ENCODE results near the gene IPMK. TPM values are rescaled to one million over a fixed set of nuclear protein-coding genes. Genes with fewer than 3 reads are reported as not detected.
"Not testable (repeated sequence)": the region's sequence is repeated elsewhere in the genome, so short reads cannot be mapped to it uniquely, and the experiment has no call there.

The IPMK gene
- total and polyA plus RNA-seq, 2 donors (not counting 1 experiment from before 2014, with no cell fraction given) = 3.6 to 6.3 TPM

- Histone ChIP-seq H3K27me3 (ENCODE audit: control insufficient read depth, insufficient read depth, low read length) (no peaks in the 10 kb centered on the region), H2AFZ (ENCODE audit: low read length) (no peak overlapping the region), H3K4me2 (ENCODE audit: extremely low read depth, insufficient read depth, low read length) (no peak overlapping the region), H3K4me3 (replicated peaks in 1 of 4; ENCODE audit: control extremely low read depth in 1 of 4, insufficient read depth in 1 of 4, low read depth in 3 of 4, low read length in 4 of 4) (no peak overlapping the region), H3K79me2 (ENCODE audit: control insufficient read depth, insufficient read depth, low read length) (no peaks in the 10 kb centered on the region), H3K9me3 (ENCODE audit: control insufficient read depth, insufficient read depth, low read depth, low read length) (no peaks in the 10 kb centered on the region), H3K9ac (ENCODE audit: insufficient read depth, low read length) (no peak overlapping the region), H3K4me1 (ENCODE audit: control insufficient read depth, extremely low read depth, insufficient read depth, low read length) (no peaks in the 10 kb centered on the region), H3K36me3 (ENCODE audit: control insufficient read depth, insufficient read depth, low read length) (no peaks in the 10 kb centered on the region), H4K20me1 (ENCODE audit: control insufficient read depth, extremely low read depth, insufficient read depth, low read length) (no peaks in the 10 kb centered on the region), H3K27ac (ENCODE audit: insufficient read depth, low read length) (no peak overlapping the region)
- no peak for TF ChIP-seq EZH2 (IDR thresholded peaks at IDR 0.05; ENCODE audit: low read length, missing control alignments)
- TF ChIP-seq CTCF (conservative IDR thresholded peaks at IDR 0.05 in 1 of 2, IDR thresholded peaks at IDR 0.05 in 1 of 2; ENCODE audit: low read depth in 1 of 2, low read length in 2 of 2) = no peak
- no peak for DNase-seq (ENCODE audit: low read depth in 2 of 2)
These were observed 14.5 kb downstream of the IPMK start for GRCh38 chr10:58253184-58253583.

GRCh38 chr10:58244666-58245065 lies 23.0 kb downstream of the IPMK start:
- H4K20me1 ChIP-seq (ENCODE audit: control insufficient read depth, extremely low read depth, insufficient read depth, low read length) = not testable (repeated sequence)

GRCh38 chr10:58244242-58244641 lies 23.5 kb downstream of the IPMK start:
- H3K27ac ChIP-seq (ENCODE audit: insufficient read depth, low read length); H3K79me2 ChIP-seq (ENCODE audit: control insufficient read depth, insufficient read depth, low read length); H3K4me3 ChIP-seq (replicated peaks in 1 of 4; ENCODE audit: control extremely low read depth in 1 of 4, insufficient read depth in 1 of 4, low read depth in 3 of 4, low read length in 4 of 4); H2AFZ ChIP-seq (ENCODE audit: low read length); H3K4me1 ChIP-seq (ENCODE audit: control insufficient read depth, extremely low read depth, insufficient read depth, low read length); H4K20me1 ChIP-seq (ENCODE audit: control insufficient read depth, extremely low read depth, insufficient read depth, low read length); H3K27me3 ChIP-seq (ENCODE audit: control insufficient read depth, insufficient read depth, low read length); H3K36me3 ChIP-seq (ENCODE audit: control insufficient read depth, insufficient read depth, low read length); H3K9me3 ChIP-seq (ENCODE audit: control insufficient read depth, insufficient read depth, low read depth, low read length); H3K9ac ChIP-seq (ENCODE audit: insufficient read depth, low read length); H3K4me2 ChIP-seq (ENCODE audit: extremely low read depth, insufficient read depth, low read length); DNase-seq (ENCODE audit: low read depth in 2 of 2): not testable (repeated sequence)

More at GRCh38 chr10:58244666-58245065, 23.0 kb downstream of the IPMK start:
- not testable (repeated sequence) for H3K9ac ChIP-seq (ENCODE audit: insufficient read depth, low read length); H3K36me3 ChIP-seq (ENCODE audit: control insufficient read depth, insufficient read depth, low read length); H3K4me3 ChIP-seq (replicated peaks in 1 of 4; ENCODE audit: control extremely low read depth in 1 of 4, insufficient read depth in 1 of 4, low read depth in 3 of 4, low read length in 4 of 4); H3K27ac ChIP-seq (ENCODE audit: insufficient read depth, low read length); H3K79me2 ChIP-seq (ENCODE audit: control insufficient read depth, insufficient read depth, low read length); H3K4me1 ChIP-seq (ENCODE audit: control insufficient read depth, extremely low read depth, insufficient read depth, low read length); H2AFZ ChIP-seq (ENCODE audit: low read length); H3K4me2 ChIP-seq (ENCODE audit: extremely low read depth, insufficient read depth, low read length); H3K9me3 ChIP-seq (ENCODE audit: control insufficient read depth, insufficient read depth, low read depth, low read length); H3K27me3 ChIP-seq (ENCODE audit: control insufficient read depth, insufficient read depth, low read length); DNase-seq (ENCODE audit: low read depth in 2 of 2)

- not testable (repeated sequence) for H3K4me3 ChIP-seq (replicated peaks in 1 of 4; ENCODE audit: control extremely low read depth in 1 of 4, insufficient read depth in 1 of 4, low read depth in 3 of 4, low read length in 4 of 4); H3K27ac ChIP-seq (ENCODE audit: insufficient read depth, low read length); H3K79me2 ChIP-seq (ENCODE audit: control insufficient read depth, insufficient read depth, low read length); H3K9me3 ChIP-seq (ENCODE audit: control insufficient read depth, insufficient read depth, low read depth, low read length); H3K27me3 ChIP-seq (ENCODE audit: control insufficient read depth, insufficient read depth, low read length); H4K20me1 ChIP-seq (ENCODE audit: control insufficient read depth, extremely low read depth, insufficient read depth, low read length); H3K4me1 ChIP-seq (ENCODE audit: control insufficient read depth, extremely low read depth, insufficient read depth, low read length); H3K9ac ChIP-seq (ENCODE audit: insufficient read depth, low read length); H3K4me2 ChIP-seq (ENCODE audit: extremely low read depth, insufficient read depth, low read length); DNase-seq (ENCODE audit: low read depth in 2 of 2); H2AFZ ChIP-seq (ENCODE audit: low read length); H3K36me3 ChIP-seq (ENCODE audit: control insufficient read depth, insufficient read depth, low read length)
These were observed 23.9 kb downstream of the IPMK start for GRCh38 chr10:58243801-58244200.
